Measurements from ENCODE around the gene FAT3.

GRCh38 chr11:92224407-92225124 lies at the start of gene FAT3:
- TF ChIP-seq SUZ12 (IDR thresholded peaks at IDR 0.05; ENCODE audit: extremely low read depth, insufficient read depth, insufficient read length) (no peak), ZNF274 (IDR thresholded peaks at IDR 0.05; ENCODE audit: low read depth, low read length) (no peak), YY1 (IDR thresholded peaks at IDR 0.05; ENCODE audit: insufficient read depth, insufficient read length) (no peak)

Data from NT2/D1 (cell line).